GM21381 (cell line): ENCODE results near the gene STRN4.
"Not testable (repeated sequence)": the region's sequence is repeated elsewhere in the genome, so short reads cannot be mapped to it uniquely, and the experiment has no call there.

ENCODE experiments used
- ATAC-seq: cut with Tn5 transposase; IDR thresholded peaks from one replicate; pipeline ENCODE4 v1.9.1; 2021; ENCODE audit warnings: mild to moderate bottlenecking, moderate library complexity; ENCODE audit not compliant: unreplicated experiment

The STRN4 gene

DNA sequence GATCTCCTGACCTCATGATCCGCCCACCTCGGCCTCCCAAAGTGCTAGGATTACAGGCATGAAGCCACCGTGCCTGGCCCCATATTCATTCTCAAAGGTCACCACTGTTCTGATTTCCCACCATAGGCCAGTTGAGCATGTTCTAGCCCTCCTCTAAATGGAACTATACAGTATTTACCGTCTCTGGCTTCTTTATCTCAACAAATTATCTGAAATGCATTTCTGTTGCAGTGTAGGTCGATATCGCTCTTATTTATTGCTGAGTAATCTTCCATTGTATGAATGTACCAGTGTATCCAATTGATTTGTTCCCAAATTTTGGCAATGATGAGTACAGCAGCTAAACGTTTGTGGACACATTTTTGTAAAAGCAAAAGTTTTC is 26.8 kb upstream of the STRN4 start:
- no peak for ATAC-seq

GRCh38 chr19:46772170-46773017 is 26.1 kb upstream of the STRN4 start:
- ATAC-seq: no peak

GRCh38 chr19:46768746-46769145 is 22.5 kb upstream of the STRN4 start:
- not testable (repeated sequence) for ATAC-seq

GRCh38 chr19:46766569-46767317 is 20.5 kb upstream of the STRN4 start:
- ATAC-seq: no peak

- ATAC-seq: no peak
These were observed 18.6 kb upstream of the STRN4 start for GRCh38 chr19:46764817-46765291.

GRCh38 chr19:46762245-46762890 is 16.1 kb upstream of the STRN4 start:
- no peak for ATAC-seq

DNA sequence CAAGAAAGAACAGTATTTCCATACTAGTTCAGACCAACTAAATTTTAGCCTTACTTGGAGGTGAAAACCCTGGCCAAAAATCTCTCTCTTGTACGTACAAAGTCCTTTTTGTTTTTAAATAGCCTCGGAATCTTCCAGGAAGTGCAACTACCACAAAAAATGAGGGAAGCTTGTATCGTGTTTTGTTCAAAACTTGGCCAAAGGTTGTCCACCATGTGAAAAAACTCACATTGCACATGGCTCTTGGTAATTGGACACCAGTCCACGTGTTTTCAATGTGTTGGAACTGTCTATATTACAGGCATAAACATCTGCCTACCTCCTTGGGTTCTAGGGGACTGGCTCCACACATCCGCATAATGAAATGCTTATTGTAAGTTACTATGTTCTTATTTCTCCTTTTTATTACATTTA is 15.2 kb upstream of the STRN4 start:
- no peak for ATAC-seq

DNA sequence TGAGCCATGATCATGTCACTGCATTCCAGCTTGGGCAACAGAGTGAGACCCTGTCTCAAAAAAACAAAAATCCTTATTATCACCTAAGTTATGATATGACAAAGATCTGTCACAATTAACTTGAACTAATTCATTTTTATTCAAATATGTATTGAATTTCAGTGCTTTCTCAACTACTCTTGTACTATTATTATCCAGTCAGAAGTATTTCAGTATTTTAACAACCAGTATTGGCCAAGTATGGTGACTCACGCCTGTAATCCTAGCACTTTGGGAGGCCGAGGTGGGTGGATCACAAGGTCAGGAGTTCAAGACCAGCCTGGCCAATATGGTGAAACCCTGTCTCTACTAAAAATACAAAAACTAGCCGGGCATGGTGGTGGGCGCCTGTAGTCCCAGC is 14.6 kb upstream of the STRN4 start:
- not testable (repeated sequence) for ATAC-seq

DNA sequence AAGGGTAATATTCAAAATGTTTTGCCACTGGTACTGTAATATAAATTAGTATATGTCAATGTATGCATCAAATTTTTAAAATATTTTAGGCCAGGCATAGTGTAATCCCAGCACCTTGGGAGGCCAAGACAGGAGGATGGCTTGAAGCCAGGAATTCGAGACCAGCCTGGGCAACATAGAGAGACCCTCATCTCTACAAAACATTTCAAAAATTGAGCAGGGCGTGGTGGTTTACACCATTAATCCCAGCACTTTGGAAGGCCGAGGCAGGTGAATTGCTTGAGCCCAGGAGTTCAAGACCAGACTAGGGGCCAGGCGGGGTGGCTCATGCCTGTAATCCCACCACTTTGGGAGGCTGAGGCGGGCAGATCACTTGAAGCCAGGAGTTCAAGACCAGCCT is 14.1 kb upstream of the STRN4 start:
- no peak for ATAC-seq

DNA sequence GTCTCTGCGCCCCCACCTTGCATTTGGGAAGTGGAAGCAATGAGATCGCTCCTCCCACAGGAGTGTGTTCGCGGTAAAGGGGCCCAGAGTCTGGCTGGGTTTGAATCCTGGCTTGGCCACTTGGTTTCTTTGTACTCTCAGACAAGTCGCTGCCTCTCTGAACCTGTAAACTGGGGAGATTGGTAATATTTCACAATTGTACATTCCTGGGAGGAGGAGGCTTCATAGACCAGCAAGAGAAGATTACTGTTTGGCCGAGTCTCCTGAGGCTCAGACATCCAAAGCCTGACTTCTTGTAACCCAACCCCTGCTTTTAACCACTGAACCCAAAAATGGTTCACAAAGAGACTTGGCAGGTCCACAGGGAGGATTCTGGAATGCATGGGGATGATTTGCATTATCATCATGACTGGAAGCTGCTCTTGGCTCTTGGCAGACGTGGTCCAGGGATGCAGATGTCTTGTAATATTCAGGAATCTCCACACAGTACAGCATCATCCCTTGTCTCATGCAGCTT is 13.6 kb upstream of the STRN4 start:
- no peak for ATAC-seq

- ATAC-seq: no peak
These were observed 13.0 kb upstream of the STRN4 start for GRCh38 chr19:46759206-46759605.

- ATAC-seq: no peak
These were observed 10.3 kb upstream of the STRN4 start for GRCh38 chr19:46756544-46756888.

GRCh38 chr19:46755853-46756543 is 9.7 kb upstream of the STRN4 start:
- no peak for ATAC-seq

- no peak for ATAC-seq
These were observed 9.0 kb upstream of the STRN4 start for GRCh38 chr19:46755077-46755852.

DNA sequence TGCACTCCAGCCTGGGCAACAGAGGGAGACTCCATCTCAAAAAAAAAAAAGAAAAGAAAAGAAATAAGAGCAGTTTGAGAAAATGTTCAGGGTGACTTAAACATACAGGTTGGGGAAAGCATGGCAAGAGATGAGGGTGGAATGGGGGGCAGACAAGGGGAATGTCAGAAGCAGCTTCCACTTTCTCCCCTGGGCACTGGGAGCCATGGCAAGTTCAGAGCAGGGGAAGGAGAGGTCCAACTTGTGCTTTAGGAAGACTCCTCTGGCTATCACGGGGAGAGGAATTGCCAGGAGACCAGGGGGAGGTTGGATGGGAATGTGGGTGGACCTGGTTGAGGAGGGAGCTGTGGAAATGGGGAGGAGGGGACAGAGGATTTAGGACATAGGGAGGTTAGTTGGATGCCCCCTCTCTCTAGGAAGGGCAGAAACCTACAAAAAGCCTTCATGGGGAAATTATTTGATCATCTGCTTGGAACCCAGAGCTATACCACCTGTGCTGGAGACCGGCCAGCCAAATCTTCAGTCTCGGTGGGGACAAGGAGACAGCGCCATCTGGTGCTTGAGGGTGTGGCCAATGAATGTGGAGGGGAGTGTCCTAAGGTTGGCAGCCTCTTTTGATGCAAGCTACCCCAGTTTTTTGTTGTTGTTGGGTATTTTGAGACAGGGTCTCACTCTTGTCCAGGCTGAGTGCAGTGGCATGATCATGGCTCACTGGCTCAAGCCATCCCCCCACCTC is 7.3 kb upstream of the STRN4 start:
- ATAC-seq: no peak

DNA sequence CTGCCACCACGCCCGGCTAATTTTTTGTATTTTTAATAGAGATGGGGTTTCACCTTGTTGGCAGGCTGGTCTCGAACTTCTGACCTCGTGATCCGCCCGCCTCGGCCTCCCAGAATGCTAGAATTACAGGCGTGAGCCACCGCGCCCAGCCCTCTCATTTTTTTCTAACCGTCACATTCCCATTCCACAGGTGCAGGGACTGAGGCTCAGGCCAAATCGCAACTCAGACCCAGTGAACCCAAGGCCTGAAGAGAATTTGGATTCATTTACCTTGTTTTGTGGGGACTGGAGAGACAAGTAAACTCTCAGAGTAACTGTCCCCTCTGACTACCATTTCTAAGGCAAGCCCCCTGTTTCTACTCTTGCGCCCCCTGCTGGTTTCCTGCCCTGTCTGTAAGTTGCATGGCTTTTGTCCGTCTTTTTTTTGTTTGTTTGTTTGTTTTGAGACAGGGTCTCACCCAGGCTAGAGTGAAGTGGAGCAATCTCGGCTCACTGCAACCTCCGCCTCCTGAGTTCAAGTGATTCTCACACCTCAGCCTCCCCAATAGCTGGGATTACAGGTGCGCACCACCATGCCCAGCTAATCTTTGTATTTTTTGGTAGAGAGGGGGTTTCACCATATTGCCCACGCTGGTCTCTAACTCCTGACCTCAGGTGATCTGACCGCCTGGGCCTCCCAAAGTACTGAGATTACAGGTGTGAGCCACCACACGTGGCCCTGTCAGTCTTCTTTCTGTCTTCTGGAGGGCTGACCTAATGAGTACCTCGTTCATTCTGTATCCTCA is 2.3 kb upstream of the STRN4 start:
- ATAC-seq: no peak

DNA sequence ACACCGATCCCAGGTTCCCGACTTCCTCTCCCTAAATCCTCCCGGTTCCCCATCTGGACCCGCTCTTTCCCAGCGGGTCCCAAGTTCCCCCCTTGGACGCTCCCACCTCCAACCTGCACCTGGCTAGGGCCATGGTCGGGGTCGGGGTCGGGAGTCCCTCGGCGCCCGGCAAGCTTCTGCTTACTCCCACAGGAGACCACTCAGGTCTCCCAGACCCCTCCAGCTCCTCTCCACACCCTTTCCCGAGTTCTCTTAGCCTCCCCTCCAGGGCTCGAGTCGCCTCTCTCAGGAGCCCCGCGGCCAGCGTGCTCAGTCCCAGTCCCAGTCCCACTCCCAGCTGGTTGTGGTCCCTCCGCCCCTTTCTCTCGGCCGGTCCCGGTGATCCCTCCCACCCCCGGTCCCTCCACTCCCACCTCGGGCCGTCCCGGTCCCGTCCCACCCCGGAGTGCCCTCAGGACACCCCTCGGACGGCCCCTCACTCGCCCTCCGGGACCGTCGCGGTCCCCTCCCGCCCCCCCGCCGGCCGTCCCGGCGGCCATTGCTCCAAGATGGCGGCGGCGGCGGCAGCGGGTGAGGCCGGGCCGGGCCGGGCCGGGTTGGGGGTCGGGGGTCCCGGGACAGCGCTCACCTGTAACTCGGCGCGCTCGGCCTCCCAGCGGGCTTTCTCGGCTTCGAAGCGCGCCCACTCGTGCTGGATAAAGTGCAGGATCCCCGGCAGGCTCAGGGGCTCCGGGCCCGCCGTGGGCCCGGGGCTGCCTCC is 549 bp downstream of the STRN4 start, which contains the start of gene FKRP:
FKRP (plus strand) TSS at position 537 of the 760 bp plus-strand sequence. CDS start 9,394 bp downstream, outside the sequence.
- ATAC-seq: peak; percentile 40

DNA sequence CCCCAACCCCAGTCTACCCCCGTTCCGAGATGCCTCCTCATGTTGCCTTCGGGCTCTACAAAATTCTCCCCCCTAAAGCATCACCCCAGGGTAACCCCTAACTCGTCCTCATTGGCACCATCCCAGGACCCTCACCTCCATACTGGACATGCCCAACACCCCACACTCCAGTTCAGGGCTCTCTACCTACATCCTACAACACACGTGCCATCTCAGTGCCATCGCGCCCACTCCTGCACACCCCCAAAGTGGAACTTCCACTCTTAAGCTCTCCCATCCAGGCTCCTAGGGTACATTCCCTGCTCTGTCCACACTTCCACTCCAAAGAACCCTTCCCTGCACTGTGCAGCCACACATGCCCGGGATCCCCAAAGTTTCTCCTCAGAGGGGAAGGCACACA is 1.2 kb downstream of the STRN4 start:
- no peak for ATAC-seq
